NCI-H128 (cell line): ENCODE measurements around the gene KIF25.

Experiments
- DNase-seq: peaks from one replicate; lab custom pipeline; 2025; ENCODE audit not compliant: unreplicated experiment; lab: John Stamatoyannopoulos, UW

KIF25 gene, protein sequence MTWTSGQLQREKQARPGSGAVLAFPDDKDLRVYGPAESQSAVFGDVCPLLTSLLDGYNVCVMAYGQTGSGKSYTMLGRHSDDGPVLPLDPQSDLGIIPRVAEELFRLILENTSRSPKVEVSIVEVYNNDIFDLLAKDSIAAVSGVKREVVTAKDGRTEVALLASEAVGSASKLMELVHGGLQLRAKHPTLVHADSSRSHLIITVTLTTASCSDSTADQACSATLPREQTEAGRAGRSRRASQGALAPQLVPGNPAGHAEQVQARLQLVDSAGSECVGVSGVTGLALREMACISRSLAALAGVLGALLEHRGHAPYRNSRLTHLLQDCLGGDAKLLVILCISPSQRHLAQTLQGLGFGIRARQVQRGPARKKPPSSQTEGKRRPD

DNA sequence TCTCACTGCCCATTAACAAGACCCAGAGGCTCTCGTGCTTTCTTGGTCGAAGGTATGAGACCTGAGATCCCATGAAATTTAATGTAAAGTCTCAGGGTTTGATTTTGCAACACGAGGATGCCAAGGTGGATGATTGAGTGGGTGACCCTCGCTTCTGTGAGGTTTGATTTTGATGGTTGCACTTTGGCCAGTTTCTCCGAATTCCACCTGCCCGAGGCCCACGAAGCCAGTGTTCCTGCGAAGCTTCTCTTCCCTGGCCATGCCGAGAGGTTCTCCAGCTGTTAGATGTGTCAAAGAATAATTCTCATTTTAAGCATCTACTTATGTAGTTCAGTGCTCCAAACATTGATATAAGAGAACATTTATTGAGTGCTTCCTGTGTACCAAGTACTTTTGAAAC lies at the start of gene KIF25:
Gene KIF25, plus strand, starts transcription at position 30 of the 400 bp plus-strand sequence. CDS start 31,915 bp downstream, outside the sequence.
- no peak for DNase-seq

DNA sequence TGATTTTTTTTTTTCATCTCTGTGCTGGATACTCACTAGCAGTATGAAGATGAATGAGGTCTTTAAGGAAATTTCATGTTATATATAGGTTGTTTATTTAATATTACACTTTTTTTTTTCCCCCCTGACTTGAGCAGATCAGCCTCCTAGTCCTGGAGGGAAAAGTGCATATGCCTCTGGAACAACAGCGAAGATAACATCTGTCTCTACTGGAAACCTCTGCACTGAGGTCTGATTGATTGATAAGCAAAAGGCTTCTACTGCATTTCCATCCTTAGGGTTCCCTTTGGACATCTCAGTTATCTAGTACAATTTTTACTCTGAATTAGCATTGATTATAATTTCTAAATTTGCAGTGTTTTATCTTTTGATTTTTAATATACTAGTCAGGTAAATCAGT lies 49.8 kb upstream of the KIF25 start:
- no peak for DNase-seq

DNA sequence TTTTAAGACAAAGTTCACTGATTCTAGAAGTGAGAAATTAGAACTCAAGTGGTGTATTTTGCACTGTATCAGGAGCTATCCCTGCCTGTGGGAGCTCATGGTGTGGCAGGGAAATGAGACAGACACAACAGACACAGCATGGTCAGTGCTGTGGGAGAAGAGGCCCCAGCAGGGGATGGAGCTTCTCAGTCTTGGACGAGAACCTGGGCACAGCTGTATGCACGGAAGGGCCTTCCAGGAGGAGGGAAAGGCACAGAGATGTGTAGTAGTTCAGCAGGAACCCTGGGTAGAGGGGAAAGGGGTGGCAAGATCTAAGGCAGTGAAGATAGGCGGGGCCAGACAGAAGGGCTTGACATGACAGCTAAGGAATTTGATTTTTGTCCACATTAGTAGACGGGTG lies 48.8 kb upstream of the KIF25 start:
- no peak for DNase-seq

DNA sequence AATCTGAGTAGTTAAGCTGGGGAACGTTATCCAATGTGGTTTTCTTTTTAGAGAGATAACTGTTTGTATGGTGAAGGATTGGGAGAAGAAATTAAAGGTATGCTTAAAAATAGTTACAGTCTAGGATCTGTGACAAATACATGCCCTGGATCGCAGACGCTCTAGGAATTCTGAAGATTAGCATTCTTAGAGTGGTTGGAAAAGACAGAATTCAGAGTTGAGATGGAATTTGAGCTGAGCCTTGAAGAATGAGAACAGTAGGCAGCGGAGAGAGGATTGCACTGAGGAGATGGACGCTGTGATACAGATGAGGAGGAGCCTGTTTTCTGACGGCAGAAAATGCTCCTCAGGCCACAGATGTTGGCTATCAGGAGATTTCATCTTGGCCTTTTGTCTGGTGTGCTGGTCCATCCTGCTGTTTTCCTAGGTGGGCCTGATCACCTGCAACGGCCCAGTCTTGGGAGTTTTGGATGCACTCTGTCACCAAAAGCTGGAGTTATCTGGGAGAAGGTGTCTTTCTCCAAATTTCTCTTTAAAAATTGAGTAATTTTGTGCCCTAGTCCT lies 48.3 kb upstream of the KIF25 start:
- DNase-seq: no peak

DNA sequence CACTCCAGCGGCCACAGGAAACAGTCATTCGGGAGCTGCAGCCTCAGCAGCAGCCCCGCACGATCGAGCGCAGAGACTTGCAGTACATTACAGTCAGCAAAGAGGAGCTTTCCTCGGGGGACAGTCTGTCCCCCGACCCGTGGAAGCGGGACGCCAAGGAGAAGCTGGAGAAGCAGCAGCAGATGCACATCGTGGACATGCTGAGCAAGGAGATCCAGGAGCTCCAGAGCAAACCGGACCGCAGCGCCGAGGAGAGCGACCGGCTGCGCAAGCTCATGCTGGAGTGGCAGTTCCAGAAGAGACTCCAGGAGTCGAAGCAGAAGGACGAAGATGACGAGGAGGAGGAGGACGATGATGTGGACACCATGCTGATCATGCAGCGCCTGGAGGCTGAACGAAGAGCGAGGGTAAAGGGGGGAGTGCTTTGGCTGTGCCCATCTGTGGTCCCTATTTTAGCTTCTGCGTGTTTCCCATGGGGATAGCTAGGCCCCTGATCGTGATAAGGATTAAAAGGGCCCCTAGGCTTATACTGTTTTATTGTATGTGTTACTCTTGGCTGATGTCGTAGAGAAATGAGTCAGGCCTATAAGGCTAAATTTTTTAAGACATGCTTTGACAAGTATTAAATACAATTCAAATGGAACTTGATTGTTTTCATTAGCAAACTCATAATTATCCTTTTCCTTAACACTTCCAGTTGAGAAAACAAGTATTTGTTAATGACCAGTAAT lies 45.5 kb upstream of the KIF25 start:
- no peak for DNase-seq

DNA sequence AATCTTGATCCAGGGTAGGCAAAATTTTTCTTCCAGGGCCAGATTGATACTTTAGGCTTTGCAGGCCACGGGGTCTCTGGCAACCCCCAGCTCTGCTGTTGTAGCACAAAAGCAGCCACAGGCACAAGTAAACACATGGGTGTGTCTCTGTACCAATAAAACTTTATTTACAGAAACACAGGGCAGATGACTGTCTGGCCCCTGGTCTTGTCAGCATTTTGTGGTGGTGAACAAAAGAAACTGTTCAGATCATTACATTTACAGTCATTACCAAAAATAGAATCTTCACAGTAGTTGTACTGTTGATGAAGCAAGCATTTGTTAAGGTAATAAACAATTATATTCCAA lies 45.0 kb upstream of the KIF25 start:
- no peak for DNase-seq

DNA sequence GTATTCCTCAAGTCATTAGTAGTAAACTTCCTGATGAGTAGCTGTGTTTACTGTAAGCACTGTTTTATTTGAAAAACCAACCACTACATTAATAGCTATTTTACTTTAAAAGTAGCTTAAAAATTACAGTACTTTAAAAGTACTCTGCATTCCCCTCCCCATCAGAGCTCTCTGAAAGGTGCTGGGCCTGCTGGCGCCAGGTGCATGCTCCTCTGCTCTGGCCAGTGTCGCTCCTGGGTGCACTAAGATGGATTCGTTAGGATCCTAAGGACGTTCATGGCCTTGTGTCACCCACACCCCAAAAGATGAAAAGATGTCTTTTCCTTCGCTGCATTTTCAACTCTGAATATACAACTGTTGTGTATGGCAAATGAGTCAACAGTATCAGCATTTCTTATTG lies 43.9 kb upstream of the KIF25 start:
- no peak for DNase-seq

DNA sequence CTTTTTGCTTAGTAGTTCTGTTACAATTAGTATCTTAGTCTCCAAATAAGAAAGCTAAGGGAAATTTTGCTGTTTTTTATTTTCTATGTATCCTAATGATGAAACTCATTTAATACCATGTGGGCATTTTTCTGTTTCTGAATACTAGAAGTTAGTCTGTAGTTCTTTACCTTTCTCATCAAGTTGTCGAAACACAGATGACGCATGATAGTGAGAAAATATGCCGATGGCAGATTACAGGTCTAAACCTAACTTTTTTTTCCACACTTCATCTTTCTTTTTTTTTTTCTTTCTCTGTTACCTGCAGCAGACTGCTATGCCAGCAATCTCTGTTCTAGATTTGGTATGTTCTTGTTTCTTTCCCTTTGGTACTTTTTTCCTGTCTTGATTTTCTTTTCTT lies 43.3 kb upstream of the KIF25 start:
- no peak for DNase-seq

DNA sequence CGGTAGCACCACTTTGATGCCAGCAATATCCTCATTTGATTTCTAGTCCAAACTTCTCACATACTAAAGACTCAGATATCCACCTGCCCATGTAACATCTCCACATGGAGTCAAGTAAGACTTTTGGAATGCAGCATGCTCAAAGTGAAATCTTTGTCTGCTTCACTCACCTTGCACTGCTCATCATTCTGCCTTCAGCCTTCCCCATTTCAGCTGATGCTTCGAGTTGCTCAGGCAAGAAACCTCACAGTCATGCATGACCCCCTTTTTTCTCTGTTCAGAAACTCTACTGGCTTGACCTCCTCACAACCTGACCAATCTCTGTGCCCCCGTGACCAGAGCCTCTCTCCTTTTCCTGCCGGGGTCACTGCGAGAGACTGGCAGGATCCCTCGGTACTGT lies 41.0 kb upstream of the KIF25 start:
- no peak for DNase-seq

DNA sequence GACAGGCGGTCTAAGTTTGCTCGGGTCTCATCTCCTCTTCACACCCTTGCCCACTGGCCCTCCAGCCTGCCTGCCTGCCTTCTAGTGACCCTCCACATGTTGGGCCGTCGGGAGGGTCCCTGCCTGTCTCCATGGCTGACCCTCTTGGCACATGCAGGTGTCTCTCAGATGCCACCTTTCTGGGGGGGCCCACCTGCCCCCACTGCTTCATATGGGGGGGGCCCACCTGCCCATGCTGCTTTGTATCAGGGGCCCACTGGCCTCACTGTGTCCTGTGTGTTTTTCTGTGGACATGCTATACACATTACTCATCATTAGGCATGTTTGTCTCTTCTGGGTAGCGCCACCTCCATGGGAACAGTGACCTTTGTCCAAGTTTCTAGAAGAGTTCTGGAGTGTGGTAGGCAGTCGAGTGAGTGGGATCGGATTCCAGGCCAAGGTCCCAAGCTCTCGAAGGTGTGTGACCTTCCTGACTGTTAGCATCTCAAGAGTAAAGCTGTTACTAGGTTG lies 40.4 kb upstream of the KIF25 start:
- DNase-seq: no peak

DNA sequence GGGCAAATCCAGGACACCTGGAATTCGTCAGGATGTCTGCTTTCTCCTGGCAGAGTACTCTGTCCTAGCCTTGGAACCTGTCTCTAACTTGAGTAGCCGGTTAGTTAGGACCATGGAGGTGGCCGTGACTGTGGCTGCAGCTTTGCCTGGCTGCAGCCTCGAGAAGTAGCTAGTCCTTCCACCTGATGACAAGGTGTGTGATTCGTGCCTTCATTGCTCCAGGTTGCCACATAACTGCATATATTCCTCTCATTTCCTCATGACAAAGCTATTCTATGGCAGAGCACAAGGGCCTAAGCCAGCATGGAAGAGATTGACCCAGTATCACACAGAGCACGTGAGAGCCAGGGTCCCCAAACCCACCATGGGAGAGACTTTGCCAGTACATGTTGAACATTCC lies 39.8 kb upstream of the KIF25 start:
- DNase-seq: no peak

DNA sequence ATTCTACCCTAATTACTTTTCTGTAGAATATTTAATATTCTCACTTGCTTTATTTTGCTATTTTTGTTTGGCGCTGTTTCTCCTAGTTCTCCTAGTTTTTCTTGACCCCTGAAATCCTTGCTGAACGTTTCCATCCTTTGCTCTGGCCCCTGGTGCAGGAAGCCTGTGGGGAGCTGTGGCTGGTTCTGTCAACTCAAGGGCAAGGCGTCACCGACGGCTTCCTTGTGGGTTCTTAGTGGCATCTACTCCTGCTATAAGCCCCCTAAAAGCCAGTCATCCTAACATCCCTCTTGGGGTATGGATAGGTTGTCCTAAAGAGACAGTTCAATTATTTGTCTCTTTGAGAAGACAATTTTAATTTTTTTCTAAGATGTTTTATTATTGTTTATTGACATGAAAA lies 36.9 kb upstream of the KIF25 start:
- no peak for DNase-seq

DNA sequence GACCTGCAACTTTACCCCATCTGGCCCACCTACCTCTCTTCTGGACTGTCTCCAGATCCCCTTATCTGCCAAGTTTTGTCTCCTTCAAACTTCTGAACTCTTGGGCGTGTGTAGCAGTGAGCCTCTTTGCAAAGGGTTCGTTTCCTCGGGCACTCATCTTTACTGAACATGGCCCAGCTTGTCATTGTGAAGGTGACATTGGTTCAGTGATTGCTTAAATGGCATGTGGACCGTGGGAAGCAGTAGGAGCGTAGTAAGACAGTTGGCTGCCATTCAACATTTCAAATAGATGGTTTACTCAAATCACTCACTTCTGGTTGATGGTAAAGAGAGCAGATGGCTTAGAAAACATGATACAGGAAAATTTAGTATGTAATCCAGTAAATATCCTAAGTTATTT lies 34.8 kb upstream of the KIF25 start:
- no peak for DNase-seq

DNA sequence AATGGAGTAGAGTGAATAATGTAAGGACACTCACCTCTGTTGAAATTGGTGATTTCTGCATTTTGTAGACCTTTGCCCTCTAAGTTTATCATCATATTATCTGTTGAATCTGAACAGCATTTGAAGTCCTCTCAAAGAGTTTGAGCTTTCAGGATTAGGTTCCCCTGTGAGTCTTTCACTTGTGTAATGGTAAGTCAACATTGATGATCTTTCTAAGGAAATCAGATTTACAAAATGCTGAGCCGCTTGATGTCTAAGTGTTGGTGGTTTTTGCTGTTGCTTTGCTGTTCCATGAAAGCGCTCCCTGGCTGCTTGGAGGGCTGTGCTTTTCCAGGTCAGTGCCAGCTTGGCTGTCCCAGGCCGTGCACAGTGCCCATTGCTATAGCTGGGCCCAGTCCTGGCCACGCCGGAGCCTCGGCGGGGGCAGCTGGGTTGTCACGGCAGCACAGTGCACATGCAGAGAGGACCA lies 33.8 kb upstream of the KIF25 start:
- DNase-seq: no peak

DNA sequence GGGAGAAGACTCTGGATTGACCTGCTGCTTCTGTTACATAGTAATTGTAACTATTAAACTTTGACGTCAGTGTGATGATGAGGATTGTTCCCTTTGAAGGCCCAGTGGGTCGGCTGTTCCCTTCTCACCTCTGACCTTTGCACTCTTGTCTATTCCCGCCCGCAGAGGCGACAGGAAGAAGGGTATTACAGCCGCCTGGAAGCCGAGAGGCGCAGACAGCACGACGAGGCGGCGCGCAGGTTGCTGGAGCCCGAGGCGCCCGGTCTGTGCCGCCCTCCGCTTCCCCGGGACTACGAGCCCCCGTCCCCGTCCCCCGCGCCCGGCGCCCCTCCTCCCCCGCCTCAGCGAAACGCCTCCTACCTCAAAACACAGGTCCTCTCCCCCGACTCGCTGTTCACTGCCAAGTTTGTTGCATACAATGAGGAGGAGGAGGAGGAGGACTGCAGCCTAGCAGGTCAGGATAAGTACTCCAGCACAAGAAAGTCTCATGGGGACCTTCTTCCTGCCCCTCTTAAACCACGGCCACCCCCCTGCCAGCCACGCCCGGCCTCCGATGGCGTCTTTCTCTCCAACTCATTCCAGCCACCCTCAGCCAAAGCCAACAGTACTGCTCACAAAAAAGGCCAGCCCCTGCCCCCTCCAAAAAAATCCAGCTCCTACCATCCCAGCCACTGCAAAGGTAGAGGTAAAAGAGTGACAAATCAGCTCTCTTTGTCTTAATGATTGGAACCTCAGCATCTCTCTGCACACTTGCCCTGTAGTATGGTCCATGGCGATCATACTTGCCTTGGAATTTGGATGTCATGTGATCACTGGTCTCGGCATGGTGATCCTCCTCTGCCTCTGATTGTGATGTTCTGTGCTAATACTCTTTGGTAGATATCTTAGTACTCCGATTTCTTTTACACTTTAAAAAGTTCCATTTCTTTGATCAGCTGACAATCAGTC lies 31.6 kb upstream of the KIF25 start:
- no peak for DNase-seq

DNA sequence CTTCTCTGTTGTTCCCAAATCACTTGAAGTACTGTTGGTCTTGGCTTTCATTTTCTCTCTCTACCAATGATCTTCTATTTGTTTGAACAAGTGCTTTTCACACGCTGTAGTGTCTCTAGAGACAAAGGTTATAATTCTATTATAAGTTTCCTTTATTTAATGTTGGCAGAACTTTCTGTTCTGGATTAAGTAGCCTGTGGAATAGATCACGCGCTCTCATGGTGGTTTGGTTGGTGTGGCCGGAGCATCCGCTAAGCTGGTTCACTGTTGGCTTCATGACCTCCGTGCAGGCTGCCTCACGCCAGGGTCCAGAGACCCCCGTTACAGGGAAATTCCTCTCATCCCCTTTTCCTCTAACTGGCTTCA lies 30.9 kb upstream of the KIF25 start:
- no peak for DNase-seq

DNA sequence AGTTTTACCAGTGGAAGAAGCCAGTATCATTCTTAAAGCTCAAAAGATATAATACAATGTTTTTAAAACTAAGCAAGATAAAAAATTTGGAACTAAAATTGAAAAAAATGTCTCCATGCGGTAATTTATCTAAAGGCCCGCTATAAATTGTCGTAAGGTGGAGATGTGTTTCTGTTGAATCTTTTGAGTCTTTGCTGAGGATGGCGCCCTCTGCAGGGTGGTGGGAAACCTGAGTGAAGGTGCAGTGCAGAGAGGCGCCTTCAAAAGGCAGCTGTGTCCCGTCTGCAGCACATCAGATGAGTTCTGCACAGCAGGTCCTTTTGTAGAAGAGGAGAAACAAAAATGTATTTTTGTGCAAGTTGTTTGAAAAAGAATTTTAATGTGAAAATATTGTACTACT lies 29.4 kb upstream of the KIF25 start:
- no peak for DNase-seq

DNA sequence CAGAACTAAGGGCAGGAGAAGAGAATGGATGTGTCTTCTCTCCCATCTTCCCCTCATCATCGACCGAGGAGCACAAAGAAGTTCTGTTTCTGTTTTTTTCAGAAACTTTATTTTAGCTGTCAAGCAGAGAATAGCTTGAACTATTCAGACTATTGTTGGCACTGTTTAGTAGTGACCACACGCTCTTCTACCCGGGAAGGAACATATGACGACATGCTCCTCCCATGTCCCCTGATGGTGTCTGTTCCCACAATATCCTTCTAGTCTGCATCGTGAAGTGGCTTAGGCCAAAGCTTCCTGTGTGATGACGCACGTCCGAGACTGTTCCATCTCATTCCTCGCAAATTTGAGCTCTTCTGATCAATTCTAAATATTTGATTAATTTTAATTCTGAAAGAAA lies 27.2 kb upstream of the KIF25 start:
- DNase-seq: no peak

DNA sequence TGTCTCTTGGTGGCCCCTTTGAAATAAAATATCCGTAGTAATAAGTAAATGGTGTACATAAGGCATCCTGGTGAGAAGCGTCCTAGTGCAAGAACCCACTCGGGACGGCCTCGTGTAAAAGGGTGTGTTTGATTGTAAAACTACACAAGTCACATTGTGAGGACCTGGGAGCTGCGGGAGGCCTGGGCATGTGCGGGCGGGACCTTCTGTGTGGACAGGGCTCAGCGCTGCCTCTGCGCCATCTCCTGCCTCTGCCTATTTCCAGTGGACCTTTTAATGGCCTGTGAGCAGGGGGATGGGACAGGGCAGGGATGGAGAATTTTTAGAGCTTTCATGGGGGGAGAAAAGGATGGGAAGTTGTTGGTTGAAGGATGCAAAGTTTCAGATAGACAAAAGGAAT lies 25.3 kb upstream of the KIF25 start:
- DNase-seq: no peak

DNA sequence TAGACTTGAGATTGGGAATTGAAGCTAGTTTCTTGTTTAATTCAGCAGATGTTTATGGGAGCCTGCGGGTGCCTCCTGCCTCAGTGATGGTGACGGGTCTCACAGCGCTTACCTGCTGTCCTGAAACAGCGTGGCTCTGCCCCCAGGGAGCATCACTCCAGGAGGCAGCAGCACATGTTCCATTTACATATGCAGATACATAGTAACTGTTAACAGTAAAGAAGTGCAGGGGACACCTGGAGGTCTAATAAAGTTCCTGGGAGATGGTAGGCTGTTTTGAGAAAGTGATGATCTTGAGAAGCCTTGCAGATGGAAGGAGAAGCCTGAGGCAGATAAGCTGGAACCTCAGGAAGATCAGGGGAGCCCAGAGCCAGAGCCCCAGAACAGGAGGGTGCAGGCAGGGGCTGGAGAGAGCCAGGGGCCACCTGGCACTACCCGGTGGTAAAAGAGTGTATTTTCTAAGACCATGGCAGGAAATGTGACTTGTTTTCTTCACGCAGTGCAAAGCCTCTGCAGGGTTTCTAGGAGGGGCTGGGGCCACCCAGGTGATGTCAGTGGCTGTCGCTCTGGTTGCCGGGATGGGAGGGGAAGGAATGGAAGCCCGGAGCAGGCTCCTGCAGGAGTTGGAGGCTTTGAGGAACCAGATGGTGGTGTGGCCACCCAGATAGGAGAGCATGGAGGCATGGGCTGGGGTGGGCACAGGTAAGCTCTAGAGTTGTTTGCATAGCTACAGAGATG lies 24.2 kb upstream of the KIF25 start:
- DNase-seq: no peak
